IPS-18a (cell line): ENCODE data around the gene CRHR2.

Experiments
- H3K27ac ChIP-seq: one replicate; pipeline ENCODE4 v1.5.1; 2013; ENCODE audit warnings: low read length
- H3K27me3 ChIP-seq: one replicate; pipeline ENCODE4 v1.6.1; 2013; ENCODE audit warnings: mild to moderate bottlenecking, low read length; ENCODE audit not compliant: control insufficient read depth, insufficient read depth
- H3K36me3 ChIP-seq: one replicate; pipeline ENCODE4 v1.6.1; 2013; ENCODE audit warnings: low read depth, low read length; ENCODE audit not compliant: control insufficient read depth
- H3K4me1 ChIP-seq: one replicate; pipeline ENCODE4 v1.6.1; 2013; ENCODE audit warnings: low read depth, low read length; ENCODE audit not compliant: control insufficient read depth
- H3K4me3 ChIP-seq: one replicate; pipeline ENCODE4 v1.5.1; 2013; ENCODE audit warnings: low read length
- H3K9ac ChIP-seq: one replicate; pipeline ENCODE4 v1.6.1; 2013; ENCODE audit warnings: mild to moderate bottlenecking, low read length, moderate library complexity
- H3K9me3 ChIP-seq: one replicate; pipeline ENCODE4 v1.6.1; 2013; ENCODE audit warnings: low read depth, low read length; ENCODE audit not compliant: control insufficient read depth

The CRHR2 gene

GRCh38 chr7:30630986-30631385 is 51.3 kb downstream of the CRHR2 start:
- Histone ChIP-seq H3K36me3 (peaks cover 93% of the 10 kb centered on the region), H3K4me1 (no peaks in the 10 kb centered on the region), H3K4me3 (no peak overlapping the region), H3K27ac (no peak overlapping the region), H3K27me3 (no peaks in the 10 kb centered on the region), H3K9ac (no peak overlapping the region), H3K9me3 (no peaks in the 10 kb centered on the region)

GRCh38 chr7:30627026-30627425 is 55.2 kb downstream of the CRHR2 start:
- Histone ChIP-seq H3K4me3 (no peak overlapping the region), H3K27ac (no peak overlapping the region), H3K9ac (no peak overlapping the region), H3K9me3 (no peaks in the 10 kb centered on the region), H3K27me3 (no peaks in the 10 kb centered on the region), H3K4me1 (no peaks in the 10 kb centered on the region), H3K36me3 (peaks cover 94% of the 10 kb centered on the region)

- Histone ChIP-seq H3K9me3 (no peaks in the 10 kb centered on the region), H3K36me3 (peaks cover 97% of the 10 kb centered on the region), H3K27me3 (no peaks in the 10 kb centered on the region), H3K9ac (no peak overlapping the region), H3K4me3 (no peak overlapping the region), H3K27ac (no peak overlapping the region), H3K4me1 (no peaks in the 10 kb centered on the region)
These were observed 57.0 kb downstream of the CRHR2 start for GRCh38 chr7:30625283-30625682.

GRCh38 chr7:30618961-30619360 is 63.3 kb downstream of the CRHR2 start:
- peaks cover 93% of the 10 kb centered on the region for H3K36me3 ChIP-seq
- no peaks in the 10 kb centered on the region for H3K9me3 ChIP-seq
- no peak overlapping the region for H3K9ac ChIP-seq
- H3K27me3 ChIP-seq = no peaks in the 10 kb centered on the region
- H3K4me1 ChIP-seq = no peaks in the 10 kb centered on the region
- H3K27ac ChIP-seq = no peak overlapping the region
- H3K4me3 ChIP-seq = no peak overlapping the region

- Histone ChIP-seq H3K27ac (no peak overlapping the region), H3K4me1 (no peaks in the 10 kb centered on the region), H3K9me3 (no peaks in the 10 kb centered on the region), H3K4me3 (no peak overlapping the region), H3K9ac (no peak overlapping the region), H3K27me3 (no peaks in the 10 kb centered on the region), H3K36me3 (peaks cover 93% of the 10 kb centered on the region)
These were observed 64.1 kb downstream of the CRHR2 start for GRCh38 chr7:30618080-30618676.

- Histone ChIP-seq H3K9me3 (no peaks in the 10 kb centered on the region), H3K4me1 (no peaks in the 10 kb centered on the region), H3K9ac (no peak overlapping the region), H3K4me3 (no peak overlapping the region), H3K27ac (no peak overlapping the region), H3K36me3 (peaks cover 93% of the 10 kb centered on the region), H3K27me3 (no peaks in the 10 kb centered on the region)
These were observed 64.9 kb downstream of the CRHR2 start for GRCh38 chr7:30617359-30617758.

GRCh38 chr7:30616318-30616717 is 65.9 kb downstream of the CRHR2 start:
- Histone ChIP-seq H3K27me3 (no peaks in the 10 kb centered on the region), H3K36me3 (peaks cover 92% of the 10 kb centered on the region), H3K9ac (no peak overlapping the region), H3K9me3 (no peaks in the 10 kb centered on the region), H3K4me3 (no peak overlapping the region), H3K4me1 (no peaks in the 10 kb centered on the region), H3K27ac (no peak overlapping the region)

- H3K27ac ChIP-seq = no peak overlapping the region
- no peak overlapping the region for H3K4me3 ChIP-seq
- no peak overlapping the region for H3K9ac ChIP-seq
- H3K9me3 ChIP-seq = no peaks in the 10 kb centered on the region
- no peaks in the 10 kb centered on the region for H3K4me1 ChIP-seq
- peaks cover 93% of the 10 kb centered on the region for H3K36me3 ChIP-seq
- no peaks in the 10 kb centered on the region for H3K27me3 ChIP-seq
These were observed 68.6 kb downstream of the CRHR2 start for GRCh38 chr7:30613366-30614325.

GRCh38 chr7:30612658-30613265 is 69.5 kb downstream of the CRHR2 start:
- H3K36me3 ChIP-seq = peaks cover 93% of the 10 kb centered on the region
- no peak overlapping the region for H3K4me3 ChIP-seq
- H3K27ac ChIP-seq = no peak overlapping the region
- H3K9ac ChIP-seq = no peak overlapping the region
- H3K9me3 ChIP-seq = no peaks in the 10 kb centered on the region
- no peaks in the 10 kb centered on the region for H3K27me3 ChIP-seq
- H3K4me1 ChIP-seq = no peaks in the 10 kb centered on the region

GRCh38 chr7:30605832-30606231 is 76.4 kb downstream of the CRHR2 start:
- Histone ChIP-seq H3K4me1 (no peaks in the 10 kb centered on the region), H3K27me3 (no peaks in the 10 kb centered on the region), H3K4me3 (no peak overlapping the region), H3K36me3 (peaks cover 89% of the 10 kb centered on the region), H3K9me3 (no peaks in the 10 kb centered on the region), H3K27ac (no peak overlapping the region), H3K9ac (no peak overlapping the region)

- Histone ChIP-seq H3K9me3 (no peaks in the 10 kb centered on the region), H3K36me3 (peaks cover 89% of the 10 kb centered on the region), H3K4me1 (no peaks in the 10 kb centered on the region), H3K4me3 (no peak overlapping the region), H3K27me3 (no peaks in the 10 kb centered on the region), H3K27ac (no peak overlapping the region), H3K9ac (no peak overlapping the region)
These were observed 77.4 kb downstream of the CRHR2 start for GRCh38 chr7:30604901-30605300.
